Central memory CD8-positive, alpha-beta T cell (primary cell): ENCODE results near the gene KIAA1755.

Experiments used
- ATAC-seq: fragments of 150-1000 bp; cut with Tn5 transposase; replicated peaks from 2 replicates; pipeline ENCODE4 v1.10.0; 2022; ENCODE audit warnings: mild to moderate bottlenecking, moderate FRiP score, moderate number of reproducible peaks; ENCODE audit not compliant: poor library complexity, severe bottlenecking; ENCODE audit errors: extremely low read depth
- DNase-seq, 2 donors: peaks; one replicate each; pipeline ENCODE4 v3.0.0; 2021; ENCODE audit warnings: low spot score in 2 of 2
- H3K27ac Mint-ChIP-seq: one replicate; pipeline ENCODE4 v1.8.0; 2022; ENCODE audit warnings: low read depth, mild to moderate bottlenecking, moderate library complexity, mixed read lengths
- H3K27me3 Mint-ChIP-seq: one replicate; pipeline ENCODE4 v1.8.0; 2022; ENCODE audit warnings: mixed read lengths
- H3K36me3 Mint-ChIP-seq: one replicate; pipeline ENCODE4 v1.8.0; 2022; ENCODE audit warnings: mild to moderate bottlenecking, moderate library complexity, mixed read lengths; ENCODE audit not compliant: insufficient read depth
- H3K4me1 Mint-ChIP-seq: one replicate; pipeline ENCODE4 v1.8.0; 2022; ENCODE audit warnings: mixed read lengths
- H3K4me3 Mint-ChIP-seq: one replicate; pipeline ENCODE4 v1.8.0; 2022; ENCODE audit warnings: mild to moderate bottlenecking, moderate library complexity, mixed read lengths
- H3K9me3 Mint-ChIP-seq: one replicate; pipeline ENCODE4 v1.8.0; 2022; ENCODE audit warnings: mixed read lengths

The KIAA1755 gene

DNA sequence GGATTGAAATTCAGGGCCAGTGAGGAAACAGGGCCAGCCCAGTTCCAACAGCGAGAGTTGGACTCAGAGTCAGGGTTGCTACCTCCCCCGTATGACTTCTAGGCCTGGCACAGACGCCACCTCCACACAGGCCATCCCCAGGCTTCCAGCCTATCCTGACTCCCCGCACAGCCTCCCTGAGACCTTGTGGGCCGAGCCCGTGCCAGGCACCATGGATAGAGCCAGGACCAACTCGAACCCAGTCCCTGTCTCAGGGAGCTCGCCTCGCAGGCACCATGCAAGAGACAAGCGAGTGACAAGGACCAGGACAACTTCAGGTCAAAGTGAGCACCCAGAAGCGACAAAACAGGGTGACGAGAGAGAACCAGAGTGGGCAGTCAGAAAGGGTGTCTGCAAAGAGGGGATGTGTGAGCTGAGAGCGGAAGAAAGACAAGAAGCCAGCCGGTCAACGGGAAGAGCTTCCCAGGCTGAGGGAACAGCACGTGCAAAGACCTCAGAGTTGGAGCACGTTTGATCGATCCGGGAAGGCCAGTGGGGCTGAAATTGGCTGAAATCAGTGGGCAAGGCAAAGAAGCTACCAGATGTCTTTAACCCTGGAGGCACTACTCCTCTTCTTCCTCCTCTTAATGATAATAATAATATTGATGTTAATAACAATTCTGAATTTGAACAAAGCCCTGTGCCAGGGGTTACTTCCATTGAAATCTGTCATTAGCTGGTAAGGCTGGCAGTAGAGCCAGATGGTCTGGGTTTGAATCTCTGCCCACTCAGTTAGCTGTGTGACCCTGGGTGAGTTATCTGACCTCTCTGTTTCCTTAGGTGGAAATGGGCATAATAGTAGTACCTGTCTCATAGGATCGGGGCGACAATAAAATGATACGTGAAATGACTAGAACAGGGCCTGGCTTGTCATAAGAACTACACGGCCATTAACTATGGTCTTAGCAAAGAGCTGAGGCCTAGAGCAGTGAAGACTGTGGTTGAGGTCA, 45.0 kb downstream of the KIAA1755 start:
- H3K36me3 Mint-ChIP-seq: peaks cover 2% of the 10 kb centered on the region
- no peaks in the 10 kb centered on the region for H3K9me3 Mint-ChIP-seq
- H3K27me3 Mint-ChIP-seq: peaks cover 22% of the 10 kb centered on the region
- H3K4me1 Mint-ChIP-seq: no peaks in the 10 kb centered on the region
- H3K27ac Mint-ChIP-seq: no peak overlapping the region
- ATAC-seq (no peak), DNase-seq (no peak)
- no peak overlapping the region for H3K4me3 Mint-ChIP-seq

GRCh38 chr20:38214256-38215193, 46.0 kb downstream of the KIAA1755 start:
- Mint-ChIP-seq H3K27ac (no peak overlapping the region), H3K4me1 (no peaks in the 10 kb centered on the region), H3K36me3 (peaks cover 2% of the 10 kb centered on the region), H3K4me3 (no peak overlapping the region), H3K27me3 (peaks cover 22% of the 10 kb centered on the region), H3K9me3 (no peaks in the 10 kb centered on the region)
- DNase-seq (no peak), ATAC-seq (no peak)

GRCh38 chr20:38213607-38213940, 47.0 kb downstream of the KIAA1755 start:
- Mint-ChIP-seq H3K27me3 (peaks cover 27% of the 10 kb centered on the region), H3K27ac (no peak overlapping the region), H3K36me3 (peaks cover 2% of the 10 kb centered on the region), H3K4me1 (no peaks in the 10 kb centered on the region), H3K4me3 (no peak overlapping the region), H3K9me3 (no peaks in the 10 kb centered on the region)
- DNase-seq (no peak), ATAC-seq (no peak)

- H3K4me3 Mint-ChIP-seq: no peak overlapping the region
- no peak for DNase-seq
- peaks cover 33% of the 10 kb centered on the region for H3K27me3 Mint-ChIP-seq
- peaks cover 2% of the 10 kb centered on the region for H3K36me3 Mint-ChIP-seq
- no peak overlapping the region for H3K27ac Mint-ChIP-seq
- H3K9me3 Mint-ChIP-seq: no peaks in the 10 kb centered on the region
- H3K4me1 Mint-ChIP-seq: no peaks in the 10 kb centered on the region
- ATAC-seq: no peak
These were observed 47.5 kb downstream of the KIAA1755 start for GRCh38 chr20:38212806-38213606.

GRCh38 chr20:38211200-38212097, 49.1 kb downstream of the KIAA1755 start:
- H3K27me3 Mint-ChIP-seq: peaks cover 41% of the 10 kb centered on the region
- ATAC-seq (no peak), DNase-seq (no peak)
- H3K4me3 Mint-ChIP-seq: no peak overlapping the region
- no peaks in the 10 kb centered on the region for H3K4me1 Mint-ChIP-seq
- H3K27ac Mint-ChIP-seq: no peak overlapping the region
- no peaks in the 10 kb centered on the region for H3K9me3 Mint-ChIP-seq
- H3K36me3 Mint-ChIP-seq: peaks cover 2% of the 10 kb centered on the region

DNA sequence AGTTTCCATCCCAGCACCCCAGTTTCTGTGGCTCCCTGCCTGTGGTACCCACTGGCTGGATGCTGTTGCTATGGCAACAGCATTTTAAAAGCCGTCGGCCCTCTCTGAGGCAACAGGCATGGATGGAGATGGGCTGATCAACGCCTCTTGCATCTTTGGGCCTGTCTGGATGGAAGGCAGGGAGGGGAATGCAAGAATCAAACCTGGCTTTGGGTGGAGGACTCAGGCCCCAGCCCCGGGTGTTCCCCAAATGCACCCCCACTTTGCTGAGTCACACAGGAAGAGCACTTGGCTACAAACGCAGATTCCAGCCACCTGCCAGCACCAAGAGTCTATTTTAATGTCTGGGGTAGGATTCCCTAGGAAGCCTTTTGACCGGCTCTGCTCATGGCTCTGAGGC, 49.8 kb downstream of the KIAA1755 start:
- Mint-ChIP-seq H3K9me3 (no peaks in the 10 kb centered on the region), H3K4me3 (no peak overlapping the region), H3K36me3 (peaks cover 2% of the 10 kb centered on the region), H3K27ac (no peak overlapping the region), H3K4me1 (no peaks in the 10 kb centered on the region), H3K27me3 (peaks cover 45% of the 10 kb centered on the region)
- DNase-seq (no peak), ATAC-seq (no peak)

GRCh38 chr20:38209736-38210405, 50.7 kb downstream of the KIAA1755 start:
- ATAC-seq: no peak
- H3K4me1 Mint-ChIP-seq: no peaks in the 10 kb centered on the region
- no peak overlapping the region for H3K27ac Mint-ChIP-seq
- no peaks in the 10 kb centered on the region for H3K9me3 Mint-ChIP-seq
- no peak for DNase-seq
- H3K4me3 Mint-ChIP-seq: no peak overlapping the region
- peaks cover 42% of the 10 kb centered on the region for H3K27me3 Mint-ChIP-seq
- H3K36me3 Mint-ChIP-seq: peaks cover 2% of the 10 kb centered on the region

- Mint-ChIP-seq H3K4me3 (no peak overlapping the region), H3K27me3 (peaks cover 35% of the 10 kb centered on the region), H3K9me3 (no peaks in the 10 kb centered on the region), H3K27ac (no peak overlapping the region), H3K4me1 (no peaks in the 10 kb centered on the region), H3K36me3 (peaks cover 2% of the 10 kb centered on the region)
- ATAC-seq (no peak), DNase-seq (no peak)
These were observed 51.4 kb downstream of the KIAA1755 start for GRCh38 chr20:38209054-38209675.

DNA sequence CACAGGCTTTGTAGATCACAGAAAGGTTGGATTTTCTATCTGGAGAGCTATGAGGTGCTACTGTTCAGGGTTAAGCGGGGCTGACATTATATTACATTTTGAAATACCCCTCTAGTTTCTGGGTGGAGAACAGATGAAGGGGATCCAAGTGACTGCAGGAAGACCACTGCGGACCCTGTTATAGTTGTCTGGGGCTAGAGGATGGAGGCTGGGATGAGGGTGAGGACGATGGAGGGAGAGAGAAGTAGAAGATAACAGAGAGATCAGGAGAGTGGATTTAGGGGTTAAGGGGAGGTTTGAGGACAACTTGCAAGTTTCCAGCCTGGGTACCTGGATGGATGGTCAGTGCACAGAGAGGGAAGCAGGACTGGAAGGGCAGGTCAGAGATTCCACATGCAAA, 52.0 kb downstream of the KIAA1755 start:
- no peak for ATAC-seq
- Mint-ChIP-seq H3K4me3 (no peak overlapping the region), H3K27ac (no peak overlapping the region), H3K27me3 (peaks cover 29% of the 10 kb centered on the region), H3K36me3 (no peaks in the 10 kb centered on the region), H3K9me3 (no peaks in the 10 kb centered on the region), H3K4me1 (no peaks in the 10 kb centered on the region)
- DNase-seq: no peak

DNA sequence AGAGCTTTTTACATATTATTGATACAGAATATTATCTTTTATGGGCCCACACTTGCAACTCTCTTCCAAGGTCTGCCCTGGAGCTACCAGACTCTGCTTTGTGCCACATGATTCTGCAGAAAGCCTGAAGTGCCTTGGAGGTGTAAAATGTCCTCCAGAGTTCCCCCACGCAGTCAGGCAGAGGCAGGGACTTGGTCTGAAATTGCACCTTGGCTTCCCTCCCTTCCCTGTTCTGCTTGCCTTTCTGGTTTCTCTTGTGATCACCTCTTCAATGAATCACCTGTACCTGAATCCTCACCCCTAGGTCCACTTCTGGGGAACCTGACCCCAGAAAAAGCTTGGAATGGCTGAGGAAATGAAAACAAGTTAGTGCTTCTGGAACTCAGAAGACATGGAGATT, 52.4 kb downstream of the KIAA1755 start:
- Mint-ChIP-seq H3K4me3 (no peak overlapping the region), H3K9me3 (no peaks in the 10 kb centered on the region), H3K27me3 (peaks cover 29% of the 10 kb centered on the region), H3K36me3 (no peaks in the 10 kb centered on the region), H3K27ac (no peak overlapping the region), H3K4me1 (no peaks in the 10 kb centered on the region)
- no peak for DNase-seq
- no peak for ATAC-seq

- Mint-ChIP-seq H3K27me3 (peaks cover 29% of the 10 kb centered on the region), H3K27ac (no peak overlapping the region), H3K36me3 (no peaks in the 10 kb centered on the region), H3K4me3 (no peak overlapping the region), H3K9me3 (no peaks in the 10 kb centered on the region), H3K4me1 (no peaks in the 10 kb centered on the region)
- DNase-seq (no peak), ATAC-seq (no peak)
These were observed 52.9 kb downstream of the KIAA1755 start for GRCh38 chr20:38207621-38208020.
